VCaP (cell line): ENCODE results near the gene SYCP3.

Experiments
- H3K27ac ChIP-seq: fragments of 450-650 bp; 2 replicates; pipeline ENCODE4 v1.5.1; 2017
- TF ChIP-seq, protein P1 (sequence below): fragments of 450-650 bp; conservative IDR thresholded peaks from 2 replicates; pipeline ENCODE4 v1.5.1; 2017; ENCODE audit warnings: mild to moderate bottlenecking, moderate library complexity

The SYCP3 gene

GRCh38 chr12:101680240-101680639 lies 59.0 kb downstream of the SYCP3 start:
- H3K27ac ChIP-seq = no peak overlapping the region
- TF ChIP-seq, protein P1, sequence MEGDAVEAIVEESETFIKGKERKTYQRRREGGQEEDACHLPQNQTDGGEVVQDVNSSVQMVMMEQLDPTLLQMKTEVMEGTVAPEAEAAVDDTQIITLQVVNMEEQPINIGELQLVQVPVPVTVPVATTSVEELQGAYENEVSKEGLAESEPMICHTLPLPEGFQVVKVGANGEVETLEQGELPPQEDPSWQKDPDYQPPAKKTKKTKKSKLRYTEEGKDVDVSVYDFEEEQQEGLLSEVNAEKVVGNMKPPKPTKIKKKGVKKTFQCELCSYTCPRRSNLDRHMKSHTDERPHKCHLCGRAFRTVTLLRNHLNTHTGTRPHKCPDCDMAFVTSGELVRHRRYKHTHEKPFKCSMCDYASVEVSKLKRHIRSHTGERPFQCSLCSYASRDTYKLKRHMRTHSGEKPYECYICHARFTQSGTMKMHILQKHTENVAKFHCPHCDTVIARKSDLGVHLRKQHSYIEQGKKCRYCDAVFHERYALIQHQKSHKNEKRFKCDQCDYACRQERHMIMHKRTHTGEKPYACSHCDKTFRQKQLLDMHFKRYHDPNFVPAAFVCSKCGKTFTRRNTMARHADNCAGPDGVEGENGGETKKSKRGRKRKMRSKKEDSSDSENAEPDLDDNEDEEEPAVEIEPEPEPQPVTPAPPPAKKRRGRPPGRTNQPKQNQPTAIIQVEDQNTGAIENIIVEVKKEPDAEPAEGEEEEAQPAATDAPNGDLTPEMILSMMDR = no peak
